Psoas muscle (tissue), 8 donors: ENCODE data around the gene C12orf75. TPM values are rescaled to one million over a fixed set of nuclear protein-coding genes. Genes with fewer than 3 reads are reported as not detected.
"Not testable (repeated sequence)": the region's sequence is repeated elsewhere in the genome, so short reads cannot be mapped to it uniquely, and the experiment has no call there.

Experiments used
- ATAC-seq, 4 donors: fragments of 200-7000 bp; cut with Tn5 transposase; one replicate each; pipeline ENCODE4 v1.9.1; 2020; ENCODE audit warnings: moderate library complexity in 3 of 4, mild to moderate bottlenecking in 2 of 4
- DNase-seq, 2 donors: peaks; one replicate each; pipeline ENCODE4 v3.0.0-alpha.2; 2020
- H3K27ac ChIP-seq: fragments of 200-600 bp; one replicate; pipeline ENCODE4 v1.8.0; 2022
- H3K27me3 ChIP-seq, 3 donors: fragments of 200-600 bp in 1 of 3; one replicate each; pipeline versions ENCODE4 v1.6.1 to v1.8.0; 2013 to 2022; ENCODE audit warnings: low read length in 2 of 3, mild to moderate bottlenecking in 2 of 3, moderate library complexity in 1 of 3; ENCODE audit not compliant: insufficient read depth in 3 of 3
- H3K36me3 ChIP-seq, 2 donors: fragments of 200-600 bp in 1 of 2; one replicate each; pipeline versions ENCODE4 v1.6.1 to v1.8.0; 2013 to 2022; ENCODE audit warnings: low read depth in 1 of 2, mild to moderate bottlenecking in 1 of 2, moderate library complexity in 1 of 2; ENCODE audit not compliant: insufficient read depth in 1 of 2
- H3K4me1 ChIP-seq: fragments of 200-600 bp; one replicate; pipeline ENCODE4 v1.8.0; 2022
- H3K4me3 ChIP-seq: fragments of 200-600 bp; one replicate; pipeline ENCODE4 v1.8.0; 2022; ENCODE audit warnings: mild to moderate bottlenecking
- H3K9me3 ChIP-seq: fragments of 200-600 bp; one replicate; pipeline ENCODE4 v1.8.0; 2022
- WGBS, 3 donors: extraction: QIAGEN DNeasy Blood & Tissue Kit; methylation state at CpG; one replicate each; pipeline versions ENCODE4 v1.1.6 to v1.1.7; 2013; 5-methylcytosine and 5-hydroxymethylcytosine counted together
- intact Hi-C, 2 donors: fragments of 100-400 bp; cut with DNase I; formaldehyde crosslinking; loops; one replicate each; pipeline versions ENCODE4 v1.11.0 to v1.14.2; 2022
- polyA plus RNA-seq, 3 donors: library from polyadenylated mRNA; stranded (reverse); fragments of 200-250 nt; gene quantifications; one replicate each; pipeline ENCODE4 v1.2.3, GENCODE V29; 2013
- total RNA-seq, 4 donors: library from RNA; stranded (reverse); fragmentation: NEBNext Ultra II Directional in 2 of 4; extraction: Animal tissue kit (Norgen Biotek cat#: 25700) in 2 of 4; gene quantifications; one replicate each; pipeline versions ENCODE4 v1.2.1 to v1.2.4, GENCODE V29; 2021 to 2023
- TF ChIP-seq, protein P1 (sequence below): fragments of 200-600 bp; IDR thresholded peaks from one replicate; pipeline ENCODE4 v1.8.0; 2022; ENCODE audit warnings: antibody characterized with exemption
- donor health status: healthy with polysubstance abuse.
- donor health status: DM: no; HTN: no; CAD: no; lungs with moderate emphysema.
- donor health status: Bipolar disorder and iron deficiency.
- donor health status: healthy.
- donor health status: DM: yes; HTN: yes; CAD: no.
- donor health status: DM: no; HTN: no; CAD: no.
- donor health status: DM: no; HTN: no; CAD: no.
- donor health status: DM: yes; HTN: yes; CAD: no.

Gene C12orf75
- total and polyA plus RNA-seq, 7 donors: 25.6 to 228 (median 76.5) TPM

- H3K4me3 ChIP-seq, H3K36me3 ChIP-seq, DNase-seq, H3K27me3 ChIP-seq, intact Hi-C loops, H3K9me3 ChIP-seq, H3K27ac ChIP-seq, ATAC-seq: not testable (repeated sequence)
- WGBS, 3 donors: 46 to 55% (median 55%) methylated on average over 2 of the region's 2 CpGs
- H3K4me1 ChIP-seq: peaks cover 11% of the 10 kb centered on the region
Measured at GRCh38 chr12:105310476-105311085, 19.9 kb upstream of the C12orf75 start.

- H3K27me3 ChIP-seq, intact Hi-C loops, H3K27ac ChIP-seq, H3K4me3 ChIP-seq, H3K9me3 ChIP-seq, DNase-seq, H3K36me3 ChIP-seq, ATAC-seq: not testable (repeated sequence)
- H3K4me1 ChIP-seq: peaks cover 11% of the 10 kb centered on the region
- 68 to 74% (median 73%) methylated on average over 3 of the region's 3 CpGs for WGBS, 3 donors
Measured at GRCh38 chr12:105311936-105312335, 18.6 kb upstream of the C12orf75 start.

DNA sequence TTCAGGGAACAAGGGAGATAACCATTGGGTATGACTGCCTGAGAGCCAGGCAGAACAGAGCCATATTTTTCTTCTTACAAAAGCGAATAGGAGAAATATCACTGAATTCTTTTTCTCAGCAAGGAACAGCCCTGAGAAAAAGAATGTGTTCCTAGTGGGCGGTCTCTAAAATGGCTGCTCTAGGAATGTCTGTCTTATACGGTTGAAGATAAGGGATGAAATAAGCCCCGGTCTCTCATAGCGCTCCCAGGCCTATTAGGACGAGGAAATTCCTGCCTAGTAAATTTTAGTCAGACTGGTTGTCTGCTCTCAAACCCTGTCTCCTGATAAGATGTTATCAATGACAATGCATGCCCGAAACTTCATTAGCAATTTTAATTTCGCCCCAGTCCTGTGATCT, 16.7 kb upstream of the C12orf75 start:
- DNase-seq, intact Hi-C loops, H3K36me3 ChIP-seq, H3K27ac ChIP-seq, H3K9me3 ChIP-seq, H3K4me3 ChIP-seq, ATAC-seq, H3K27me3 ChIP-seq: not testable (repeated sequence)
- peaks cover 11% of the 10 kb centered on the region for H3K4me1 ChIP-seq
- 95 to 96% (median 95%) methylated on average over 8 of the region's 8 CpGs for WGBS, 3 donors

GRCh38 chr12:105315130-105315529, 15.4 kb upstream of the C12orf75 start:
- DNase-seq (no peak), ATAC-seq (no peak)
- peaks cover 11% of the 10 kb centered on the region for H3K4me1 ChIP-seq
- intact Hi-C loops: no loop called here
- 68 to 81% (median 70%) methylated on average over 2 of the region's 2 CpGs for WGBS, 3 donors
- no peak overlapping the region for H3K27ac ChIP-seq
- H3K4me3 ChIP-seq: no peak overlapping the region
- no peaks in the 10 kb centered on the region for H3K27me3 ChIP-seq
- H3K9me3 ChIP-seq: peaks cover 9% of the 10 kb centered on the region
- no peaks in the 10 kb centered on the region for H3K36me3 ChIP-seq
- TF ChIP-seq, protein P1, sequence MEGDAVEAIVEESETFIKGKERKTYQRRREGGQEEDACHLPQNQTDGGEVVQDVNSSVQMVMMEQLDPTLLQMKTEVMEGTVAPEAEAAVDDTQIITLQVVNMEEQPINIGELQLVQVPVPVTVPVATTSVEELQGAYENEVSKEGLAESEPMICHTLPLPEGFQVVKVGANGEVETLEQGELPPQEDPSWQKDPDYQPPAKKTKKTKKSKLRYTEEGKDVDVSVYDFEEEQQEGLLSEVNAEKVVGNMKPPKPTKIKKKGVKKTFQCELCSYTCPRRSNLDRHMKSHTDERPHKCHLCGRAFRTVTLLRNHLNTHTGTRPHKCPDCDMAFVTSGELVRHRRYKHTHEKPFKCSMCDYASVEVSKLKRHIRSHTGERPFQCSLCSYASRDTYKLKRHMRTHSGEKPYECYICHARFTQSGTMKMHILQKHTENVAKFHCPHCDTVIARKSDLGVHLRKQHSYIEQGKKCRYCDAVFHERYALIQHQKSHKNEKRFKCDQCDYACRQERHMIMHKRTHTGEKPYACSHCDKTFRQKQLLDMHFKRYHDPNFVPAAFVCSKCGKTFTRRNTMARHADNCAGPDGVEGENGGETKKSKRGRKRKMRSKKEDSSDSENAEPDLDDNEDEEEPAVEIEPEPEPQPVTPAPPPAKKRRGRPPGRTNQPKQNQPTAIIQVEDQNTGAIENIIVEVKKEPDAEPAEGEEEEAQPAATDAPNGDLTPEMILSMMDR: no peak

GRCh38 chr12:105315726-105316125, 14.8 kb upstream of the C12orf75 start:
- intact Hi-C loops: no loop called here
- H3K9me3 ChIP-seq: peaks cover 9% of the 10 kb centered on the region
- no peaks in the 10 kb centered on the region for H3K27me3 ChIP-seq
- 90 to 93% (median 93%) methylated on average over 6 of the region's 6 CpGs for WGBS, 3 donors
- TF ChIP-seq, protein P1: no peak
- H3K36me3 ChIP-seq: no peaks in the 10 kb centered on the region
- peaks cover 9% of the 10 kb centered on the region for H3K4me1 ChIP-seq
- ATAC-seq (no peak), DNase-seq (no peak)
- H3K27ac ChIP-seq: no peak overlapping the region
- no peak overlapping the region for H3K4me3 ChIP-seq

DNA sequence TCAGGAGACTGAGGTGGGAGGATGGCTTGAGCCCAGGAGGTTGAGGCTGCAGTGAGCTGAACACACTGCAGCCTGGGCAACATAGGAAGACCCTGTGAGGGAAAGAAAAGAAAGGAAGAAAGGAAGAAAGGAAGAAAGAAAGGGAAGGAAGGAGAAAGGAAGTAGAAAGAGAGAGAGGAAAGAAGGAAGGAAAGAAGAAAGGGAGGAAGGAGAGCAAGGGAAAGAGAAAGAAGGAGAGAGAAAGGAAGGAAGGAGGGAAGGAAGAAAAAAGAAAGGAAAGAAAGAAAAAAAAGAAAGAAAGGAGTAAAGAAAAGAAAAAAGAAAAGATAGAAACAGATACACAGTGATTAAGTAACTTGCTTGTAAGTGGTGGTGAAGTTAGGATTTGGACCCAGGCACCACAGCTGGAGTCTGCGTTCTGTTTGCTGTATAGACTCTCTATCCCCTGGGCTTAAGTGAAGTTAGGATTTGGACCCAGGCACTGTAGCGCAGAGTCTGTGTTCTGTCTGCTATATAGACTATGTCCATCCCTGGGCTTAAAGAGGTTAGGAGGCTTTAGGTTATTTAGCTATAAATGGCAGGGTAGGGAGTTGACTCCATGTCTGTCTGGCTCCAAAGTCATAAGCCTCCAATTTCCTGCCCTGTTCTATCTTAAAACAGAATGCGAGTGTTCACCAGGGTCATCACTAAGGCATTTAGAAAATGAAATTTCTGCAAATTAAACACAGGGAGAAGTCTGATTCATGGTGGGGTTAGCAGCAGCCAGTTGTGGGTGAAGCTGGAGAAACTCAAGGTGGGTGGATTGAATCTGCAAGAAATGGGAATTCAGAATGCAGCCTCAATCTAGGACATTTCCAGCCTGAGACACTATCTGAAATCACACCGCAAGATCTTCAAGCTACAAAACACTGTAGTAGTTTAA, 13.3 kb upstream of the C12orf75 start:
- WGBS, 3 donors: 87 to 95% (median 89%) methylated on average over 4 of the region's 4 CpGs
- Histone ChIP-seq H3K27ac (no peak overlapping the region), H3K27me3 (no peaks in the 10 kb centered on the region), H3K36me3 (no peaks in the 10 kb centered on the region), H3K4me3 (no peak overlapping the region), H3K4me1 (no peaks in the 10 kb centered on the region), H3K9me3 (peaks cover 9% of the 10 kb centered on the region)
- TF ChIP-seq, protein P1: no peak
- intact Hi-C loops: no loop called here
- DNase-seq (no peak), ATAC-seq (no peak)
